Lower leg skin (tissue), 3 donors: ENCODE data around the gene CD53.

Experiments
- CTCF ChIP-seq, 3 donors: fragments of 450-650 bp; IDR thresholded peaks; one replicate each; pipeline ENCODE4 v1.5.1; 2016; ENCODE audit warnings: antibody characterized with exemption in 3 of 3, mild to moderate bottlenecking in 3 of 3, moderate library complexity in 2 of 3
- POLR2A ChIP-seq, 2 donors: fragments of 450-650 bp; IDR thresholded peaks; one replicate each; pipeline ENCODE4 v1.6.1; 2016 to 2017; ENCODE audit warnings: antibody characterized with exemption in 2 of 2, mild to moderate bottlenecking in 1 of 2, moderate library complexity in 1 of 2

DNA sequence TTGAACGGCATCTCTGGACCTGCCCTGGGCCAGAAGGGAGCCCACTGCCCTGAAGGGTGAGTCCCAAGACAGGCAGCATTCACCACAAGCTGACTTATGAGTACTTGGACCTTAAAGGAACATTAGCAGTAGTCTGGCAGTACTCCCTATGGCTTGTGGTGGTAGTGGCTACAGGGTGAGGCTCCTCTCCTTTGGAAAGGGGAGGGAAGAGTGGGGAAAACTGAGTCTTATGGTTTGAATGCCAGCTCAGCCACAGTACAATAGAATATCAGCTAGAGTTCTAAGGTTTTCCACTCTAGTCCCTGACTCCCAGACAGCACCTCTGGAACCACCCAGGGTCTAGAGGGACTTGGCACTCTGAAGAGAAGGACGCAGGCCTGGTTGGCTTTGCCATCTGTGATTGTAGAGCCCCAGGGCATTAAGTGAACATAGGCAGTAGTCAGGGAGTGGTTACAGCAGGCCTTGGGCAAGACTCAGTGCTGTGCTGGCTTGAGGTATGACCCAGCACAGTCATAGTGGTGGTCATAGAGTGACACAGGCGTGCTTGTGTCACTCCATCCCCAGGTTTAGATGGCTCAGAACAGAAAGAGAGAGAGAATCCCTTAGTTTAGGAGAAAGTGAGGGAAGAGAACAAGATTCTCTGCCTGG lies 31.0 kb downstream of the CD53 start:
- TF ChIP-seq POLR2A (IDR thresholded peaks at IDR 0.05) (no peak), CTCF (IDR thresholded peaks at IDR 0.05) (no peak)
